ENCODE results near the gene RBM33.
A peak's percentile ranks its signal among the peaks of the same experiment; 100 is the strongest.

Gene RBM33

GRCh38 chr7:155624412-155624811 lies 20.0 kb upstream of the RBM33 start:
- no peak for DNase-seq (ENCODE audit: low spot score)

GRCh38 chr7:155625557-155625956 lies 18.9 kb upstream of the RBM33 start:
- no peak for DNase-seq (ENCODE audit: low spot score)

GRCh38 chr7:155629171-155629570 lies 15.3 kb upstream of the RBM33 start:
- DNase-seq (ENCODE audit: low spot score) = no peak

- no peak for DNase-seq (ENCODE audit: low spot score)
Measured at GRCh38 chr7:155631155-155631554, 13.3 kb upstream of the RBM33 start.

- DNase-seq (ENCODE audit: low spot score) = no peak
Measured at GRCh38 chr7:155635817-155636216, 8.6 kb upstream of the RBM33 start.

- no peak for DNase-seq (ENCODE audit: low spot score)
Measured at GRCh38 chr7:155637155-155637554, 7.3 kb upstream of the RBM33 start.

GRCh38 chr7:155638366-155638765 lies 6.1 kb upstream of the RBM33 start:
- no peak for DNase-seq (ENCODE audit: low spot score)

GRCh38 chr7:155639958-155640520 lies 4.4 kb upstream of the RBM33 start:
- DNase-seq (ENCODE audit: low spot score) = no peak

GRCh38 chr7:155640629-155641028 lies 3.8 kb upstream of the RBM33 start:
- no peak for DNase-seq (ENCODE audit: low spot score)

GRCh38 chr7:155643804-155644177 lies 670 bp upstream of the RBM33 start:
- DNase-seq (ENCODE audit: low spot score) = peak; percentile 19

- peak; percentile 50 for DNase-seq (ENCODE audit: low spot score)
Measured at GRCh38 chr7:155644971-155645509, 579 bp downstream of the RBM33 start.

- DNase-seq (ENCODE audit: low spot score) = no peak
Measured at GRCh38 chr7:155645662-155646061, 1.2 kb downstream of the RBM33 start.

- DNase-seq (ENCODE audit: low spot score) = no peak
Measured at GRCh38 chr7:155646669-155647068, 2.2 kb downstream of the RBM33 start.

- DNase-seq (ENCODE audit: low spot score) = no peak
Measured at GRCh38 chr7:155647302-155647701, 2.8 kb downstream of the RBM33 start.

- no peak for DNase-seq (ENCODE audit: low spot score)
Measured at GRCh38 chr7:155647734-155648133, 3.3 kb downstream of the RBM33 start.

- no peak for DNase-seq (ENCODE audit: low spot score)
Measured at GRCh38 chr7:155648752-155649339, 4.4 kb downstream of the RBM33 start.

GRCh38 chr7:155649588-155649987 lies 5.1 kb downstream of the RBM33 start:
- no peak for DNase-seq (ENCODE audit: low spot score)

- no peak for DNase-seq (ENCODE audit: low spot score)
Measured at GRCh38 chr7:155652156-155653114, 8.0 kb downstream of the RBM33 start.

GRCh38 chr7:155653803-155654202 lies 9.3 kb downstream of the RBM33 start:
- peak; percentile 38 for DNase-seq (ENCODE audit: low spot score)

- no peak for DNase-seq (ENCODE audit: low spot score)
Measured at GRCh38 chr7:155656891-155657290, 12.4 kb downstream of the RBM33 start.

- no peak for DNase-seq (ENCODE audit: low spot score)
Measured at GRCh38 chr7:155660059-155660757, 15.7 kb downstream of the RBM33 start.

GRCh38 chr7:155660758-155661093 lies 16.3 kb downstream of the RBM33 start:
- DNase-seq (ENCODE audit: low spot score) = no peak
